Progenitor cell of endocrine pancreas (in vitro differentiated cells): ENCODE results near the gene TRIM10. TPM values are rescaled to one million over a fixed set of nuclear protein-coding genes. Genes with fewer than 3 reads are reported as not detected.

Experiments used
- DNase-seq: peaks from one replicate; pipeline ENCODE4 v3.0.0; 2021; ENCODE audit warnings: low spot score; ENCODE audit not compliant: unreplicated experiment
- H3K27ac Mint-ChIP-seq: 2 replicates; pipeline ENCODE4 v1.8.0; 2021; ENCODE audit warnings: mild to moderate bottlenecking, moderate library complexity, mixed read lengths
- H3K27me3 Mint-ChIP-seq: 2 replicates; pipeline ENCODE4 v1.8.0; 2021; ENCODE audit warnings: mixed read lengths
- H3K36me3 Mint-ChIP-seq: 2 replicates; pipeline ENCODE4 v1.8.0; 2022; ENCODE audit warnings: mixed read lengths; ENCODE audit not compliant: insufficient read depth
- H3K4me1 Mint-ChIP-seq: 2 replicates; pipeline ENCODE4 v1.8.0; 2021; ENCODE audit warnings: low read depth, mixed read lengths
- H3K4me3 Mint-ChIP-seq: 2 replicates; pipeline ENCODE4 v1.8.0; 2021; ENCODE audit warnings: low read depth, mild to moderate bottlenecking, moderate library complexity, mixed read lengths
- H3K9me3 Mint-ChIP-seq: 2 replicates; pipeline ENCODE4 v1.8.0; 2021; ENCODE audit warnings: low read depth, mixed read lengths
- total RNA-seq: library from RNA; stranded (reverse); gene quantifications from 2 replicates; pipeline ENCODE4 v1.2.1, GENCODE V29; 2021
- TF ChIP-seq, protein P1 (sequence below): fragments of 200-600 bp; sonication (generic); IDR thresholded peaks from one replicate; pipeline ENCODE4 v1.5.0; 2021; ENCODE audit warnings: antibody characterized with exemption, mild to moderate bottlenecking; ENCODE audit not compliant: unreplicated experiment

TRIM10 gene
- total RNA-seq, 1 donor from 2014 or later, result not detected

DNA sequence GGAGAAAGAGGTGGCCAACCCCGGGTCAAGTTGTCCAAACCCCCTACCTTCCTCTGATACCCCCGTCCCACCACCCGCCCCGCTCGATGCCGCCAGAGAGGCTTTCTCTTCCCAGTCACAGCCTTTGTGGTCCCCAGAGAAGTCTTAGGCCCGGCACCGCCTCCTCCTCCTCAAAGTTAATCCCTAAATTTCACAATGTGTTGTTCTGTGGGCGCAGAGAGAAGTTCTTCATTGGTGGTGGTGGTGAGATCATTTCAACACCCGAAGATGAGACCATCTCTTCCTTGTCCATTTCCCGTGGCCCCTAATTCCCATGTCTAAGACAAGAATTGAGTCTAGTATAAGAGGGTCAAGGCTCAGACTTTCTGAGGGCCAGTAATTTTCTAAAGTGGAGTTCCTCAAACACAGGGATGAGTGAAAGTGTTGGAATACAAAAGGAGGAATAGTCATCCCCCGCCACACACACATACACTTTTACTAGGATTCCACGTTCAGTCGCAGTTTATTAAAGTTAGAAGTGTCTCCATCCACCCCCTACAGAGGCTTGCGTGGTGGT is 58.5 kb downstream of the TRIM10 start:
- Mint-ChIP-seq H3K4me3 (peak overlapping the region; percentile 47), H3K36me3 (no peaks in the 10 kb centered on the region), H3K27ac (no peak overlapping the region), H3K9me3 (no peaks in the 10 kb centered on the region), H3K27me3 (peaks cover 80% of the 10 kb centered on the region), H3K4me1 (peaks cover 12% of the 10 kb centered on the region)
- TF ChIP-seq, protein P1, sequence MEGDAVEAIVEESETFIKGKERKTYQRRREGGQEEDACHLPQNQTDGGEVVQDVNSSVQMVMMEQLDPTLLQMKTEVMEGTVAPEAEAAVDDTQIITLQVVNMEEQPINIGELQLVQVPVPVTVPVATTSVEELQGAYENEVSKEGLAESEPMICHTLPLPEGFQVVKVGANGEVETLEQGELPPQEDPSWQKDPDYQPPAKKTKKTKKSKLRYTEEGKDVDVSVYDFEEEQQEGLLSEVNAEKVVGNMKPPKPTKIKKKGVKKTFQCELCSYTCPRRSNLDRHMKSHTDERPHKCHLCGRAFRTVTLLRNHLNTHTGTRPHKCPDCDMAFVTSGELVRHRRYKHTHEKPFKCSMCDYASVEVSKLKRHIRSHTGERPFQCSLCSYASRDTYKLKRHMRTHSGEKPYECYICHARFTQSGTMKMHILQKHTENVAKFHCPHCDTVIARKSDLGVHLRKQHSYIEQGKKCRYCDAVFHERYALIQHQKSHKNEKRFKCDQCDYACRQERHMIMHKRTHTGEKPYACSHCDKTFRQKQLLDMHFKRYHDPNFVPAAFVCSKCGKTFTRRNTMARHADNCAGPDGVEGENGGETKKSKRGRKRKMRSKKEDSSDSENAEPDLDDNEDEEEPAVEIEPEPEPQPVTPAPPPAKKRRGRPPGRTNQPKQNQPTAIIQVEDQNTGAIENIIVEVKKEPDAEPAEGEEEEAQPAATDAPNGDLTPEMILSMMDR, result no peak
- no peak for DNase-seq

Other genes starting within 250 kb of the TRIM10 start
- 198 and 204 TPM in 2 replicates for gene HLA-A, start 218.7 kb downstream of the TRIM10 start, total RNA-seq
- 23.0 and 27.3 TPM in 2 replicates for gene POLR1H, start 99.9 kb downstream of the TRIM10 start, total RNA-seq
- gene PPP1R11, start 94.0 kb downstream of the TRIM10 start, total RNA-seq, result 45.1 and 48.4 TPM in 2 replicates
- gene RNF39, start 85.4 kb downstream of the TRIM10 start, total RNA-seq, result not detected in 2 replicates
- gene TRIM31, start 48.1 kb downstream of the TRIM10 start, total RNA-seq, result not detected in 2 replicates
- gene TRIM40, start 25.1 kb downstream of the TRIM10 start, total RNA-seq, result not detected in 2 replicates
- not detected in 2 replicates for gene TRIM15, start 2.3 kb upstream of the TRIM10 start, total RNA-seq
- 49.5 and 52.9 TPM in 2 replicates for gene TRIM26, start 52.2 kb upstream of the TRIM10 start, total RNA-seq
- 17.9 TPM in 2 replicates for gene TRIM39, start 165.7 kb upstream of the TRIM10 start, total RNA-seq
- 53.7 and 59.4 TPM in 2 replicates for gene RPP21, start 183.9 kb upstream of the TRIM10 start, total RNA-seq